ENCODE results near the gene PDE4C. TPM values are rescaled to one million over a fixed set of nuclear protein-coding genes. Genes with fewer than 3 reads are reported as not detected.
A peak's percentile ranks its signal among the peaks of the same experiment; 100 is the strongest.

PDE4C gene
- total and polyA plus RNA-seq, 2 experiments from 2014 or later = 0.10 to 0.43 TPM

- WGBS (ENCODE audit: low lambda C conversion rate, missing lambda C conversion rate) = 81% methylated on average over 7 of the region's 7 CpGs
These were observed 19.1 kb upstream of the PDE4C start for GRCh38 chr19:18245297-18245696.

DNA sequence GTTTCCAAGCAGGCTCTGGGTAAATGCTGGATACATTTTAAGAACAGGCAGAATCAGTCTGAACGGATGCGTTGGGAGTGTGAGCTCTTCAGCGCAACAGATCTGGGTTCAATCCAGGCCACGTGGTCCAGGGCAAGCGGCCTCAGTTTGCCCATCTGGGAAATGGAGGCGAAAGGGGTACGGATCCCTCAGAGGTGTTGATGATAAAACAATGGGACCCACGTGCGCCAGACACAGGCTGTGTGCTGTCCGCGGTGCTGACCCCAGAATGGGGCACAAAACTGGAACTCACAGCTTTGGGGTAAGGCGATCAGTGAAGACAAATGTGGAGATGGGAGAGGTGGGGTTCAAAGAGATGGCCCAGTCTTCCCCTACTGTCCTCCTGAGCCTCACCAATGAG is 13.1 kb upstream of the PDE4C start:
- no peaks in the 10 kb centered on the region for H3K9me3 ChIP-seq (ENCODE audit: low read depth)
- WGBS (ENCODE audit: low lambda C conversion rate, missing lambda C conversion rate) = 47% methylated on average over 12 of the region's 12 CpGs
- no peaks in the 10 kb centered on the region for H3K4me1 ChIP-seq (ENCODE audit: insufficient read depth)
- no peak for DNase-seq (ENCODE audit: low spot score)
- no peaks in the 10 kb centered on the region for H3K9me2 ChIP-seq (replicated peaks; ENCODE audit: insufficient read depth)
- TF ChIP-seq EZH2 (IDR thresholded peaks at IDR 0.05; ENCODE audit: borderline replicate concordance) = no peak
- TF ChIP-seq, protein P1, sequence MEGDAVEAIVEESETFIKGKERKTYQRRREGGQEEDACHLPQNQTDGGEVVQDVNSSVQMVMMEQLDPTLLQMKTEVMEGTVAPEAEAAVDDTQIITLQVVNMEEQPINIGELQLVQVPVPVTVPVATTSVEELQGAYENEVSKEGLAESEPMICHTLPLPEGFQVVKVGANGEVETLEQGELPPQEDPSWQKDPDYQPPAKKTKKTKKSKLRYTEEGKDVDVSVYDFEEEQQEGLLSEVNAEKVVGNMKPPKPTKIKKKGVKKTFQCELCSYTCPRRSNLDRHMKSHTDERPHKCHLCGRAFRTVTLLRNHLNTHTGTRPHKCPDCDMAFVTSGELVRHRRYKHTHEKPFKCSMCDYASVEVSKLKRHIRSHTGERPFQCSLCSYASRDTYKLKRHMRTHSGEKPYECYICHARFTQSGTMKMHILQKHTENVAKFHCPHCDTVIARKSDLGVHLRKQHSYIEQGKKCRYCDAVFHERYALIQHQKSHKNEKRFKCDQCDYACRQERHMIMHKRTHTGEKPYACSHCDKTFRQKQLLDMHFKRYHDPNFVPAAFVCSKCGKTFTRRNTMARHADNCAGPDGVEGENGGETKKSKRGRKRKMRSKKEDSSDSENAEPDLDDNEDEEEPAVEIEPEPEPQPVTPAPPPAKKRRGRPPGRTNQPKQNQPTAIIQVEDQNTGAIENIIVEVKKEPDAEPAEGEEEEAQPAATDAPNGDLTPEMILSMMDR (IDR thresholded peaks at IDR 0.05; ENCODE audit: poor library complexity) = no peak
- no peak for TF ChIP-seq EZH2phosphoT487 (IDR thresholded peaks at IDR 0.05; ENCODE audit: low read depth, severe bottlenecking, unreplicated experiment)
- no peak overlapping the region for H3K27ac ChIP-seq
- no peak overlapping the region for H2AFZ ChIP-seq
- H3K36me3 ChIP-seq (replicated peaks; ENCODE audit: insufficient read depth, low read depth) = no peaks in the 10 kb centered on the region
- H3K4me2 ChIP-seq = no peak overlapping the region
- H3K79me2 ChIP-seq = no peaks in the 10 kb centered on the region
- no peak overlapping the region for H3K4me3 ChIP-seq
- no peaks in the 10 kb centered on the region for H3K27me3 ChIP-seq
- no peaks in the 10 kb centered on the region for H4K20me1 ChIP-seq (ENCODE audit: insufficient read depth, poor library complexity, severe bottlenecking)

More at GRCh38 chr19:18245297-18245696, 19.1 kb upstream of the PDE4C start:
- Histone ChIP-seq H2AFZ (no peak overlapping the region), H3K4me2 (no peak overlapping the region), H3K36me3 (replicated peaks; ENCODE audit: insufficient read depth, low read depth) (no peaks in the 10 kb centered on the region), H3K9me2 (replicated peaks; ENCODE audit: insufficient read depth) (no peaks in the 10 kb centered on the region), H3K4me3 (no peak overlapping the region), H3K79me2 (no peaks in the 10 kb centered on the region), H4K20me1 (ENCODE audit: insufficient read depth, poor library complexity, severe bottlenecking) (no peaks in the 10 kb centered on the region), H3K27ac (no peak overlapping the region), H3K27me3 (no peaks in the 10 kb centered on the region), H3K4me1 (ENCODE audit: insufficient read depth) (peaks cover 2% of the 10 kb centered on the region), H3K9me3 (ENCODE audit: low read depth) (no peaks in the 10 kb centered on the region)
- no peak for DNase-seq (ENCODE audit: low spot score)
- no peak for TF ChIP-seq EZH2phosphoT487 (IDR thresholded peaks at IDR 0.05; ENCODE audit: low read depth, severe bottlenecking, unreplicated experiment)

- H3K4me1 ChIP-seq (ENCODE audit: insufficient read depth) = no peaks in the 10 kb centered on the region
- no peak overlapping the region for H3K4me3 ChIP-seq
- no peak overlapping the region for H3K4me2 ChIP-seq
- H3K27ac ChIP-seq = no peak overlapping the region
- TF ChIP-seq, protein P1 (IDR thresholded peaks at IDR 0.05; ENCODE audit: poor library complexity) = no peak
- TF ChIP-seq EZH2phosphoT487 (IDR thresholded peaks at IDR 0.05; ENCODE audit: low read depth, severe bottlenecking, unreplicated experiment) (no peak), EZH2 (IDR thresholded peaks at IDR 0.05; ENCODE audit: borderline replicate concordance) (no peak)
- no peak overlapping the region for H2AFZ ChIP-seq
- H3K79me2 ChIP-seq = no peaks in the 10 kb centered on the region
- 52% methylated on average over 6 of the region's 6 CpGs for WGBS (ENCODE audit: low lambda C conversion rate, missing lambda C conversion rate)
- no peaks in the 10 kb centered on the region for H3K9me2 ChIP-seq (replicated peaks; ENCODE audit: insufficient read depth)
- H3K36me3 ChIP-seq (replicated peaks; ENCODE audit: insufficient read depth, low read depth) = no peaks in the 10 kb centered on the region
- no peak for DNase-seq (ENCODE audit: low spot score)
- no peaks in the 10 kb centered on the region for H3K9me3 ChIP-seq (ENCODE audit: low read depth)
- peaks cover 4% of the 10 kb centered on the region for H3K27me3 ChIP-seq
- H4K20me1 ChIP-seq (ENCODE audit: insufficient read depth, poor library complexity, severe bottlenecking) = no peaks in the 10 kb centered on the region
These were observed 8.0 kb upstream of the PDE4C start for GRCh38 chr19:18234194-18234593.

DNA sequence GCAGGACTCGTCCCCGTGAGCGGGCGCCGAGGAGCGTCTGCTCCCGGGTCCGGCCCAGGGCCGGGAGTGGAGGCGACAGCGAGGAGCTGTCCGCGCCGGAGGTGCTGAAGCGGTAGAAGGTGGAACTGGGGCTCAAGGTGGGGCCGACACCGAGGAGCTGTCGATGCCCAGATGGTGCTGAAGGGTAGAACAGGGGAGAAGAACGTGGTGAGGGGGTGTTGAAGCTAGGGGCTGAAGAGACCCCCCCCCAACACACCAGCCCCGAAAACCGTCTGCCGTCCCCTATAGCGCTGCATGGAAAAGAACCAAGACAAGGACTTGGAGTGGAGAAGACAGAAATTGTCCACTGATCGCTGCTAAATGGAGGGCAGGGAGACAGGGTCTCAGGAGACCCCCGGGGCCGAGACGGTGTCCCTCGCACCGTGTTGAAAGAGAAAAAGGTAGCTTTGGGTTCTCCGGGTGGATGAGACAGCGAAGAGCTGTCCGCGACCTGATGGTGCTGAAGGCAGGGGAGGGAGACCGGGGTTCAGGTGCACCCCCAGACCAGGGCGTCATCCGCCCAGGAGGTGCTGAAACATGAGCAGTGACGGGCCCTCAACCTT is 7.1 kb upstream of the PDE4C start:
- H3K79me2 ChIP-seq = no peaks in the 10 kb centered on the region
- 26% methylated on average over 37 of the region's 37 CpGs for WGBS (ENCODE audit: low lambda C conversion rate, missing lambda C conversion rate)
- H3K36me3 ChIP-seq (replicated peaks; ENCODE audit: insufficient read depth, low read depth) = no peaks in the 10 kb centered on the region
- no peaks in the 10 kb centered on the region for H3K4me1 ChIP-seq (ENCODE audit: insufficient read depth)
- H3K9me3 ChIP-seq (ENCODE audit: low read depth) = no peaks in the 10 kb centered on the region
- peak overlapping the region; percentile 74 for H3K4me2 ChIP-seq
- H4K20me1 ChIP-seq (ENCODE audit: insufficient read depth, poor library complexity, severe bottlenecking) = no peaks in the 10 kb centered on the region
- peaks cover 4% of the 10 kb centered on the region for H3K27me3 ChIP-seq
- no peak overlapping the region for H3K4me3 ChIP-seq
- H3K9me2 ChIP-seq (replicated peaks; ENCODE audit: insufficient read depth) = no peaks in the 10 kb centered on the region
- TF ChIP-seq, protein P1 (IDR thresholded peaks at IDR 0.05; ENCODE audit: poor library complexity) = no peak
- no peak for TF ChIP-seq EZH2 (IDR thresholded peaks at IDR 0.05; ENCODE audit: borderline replicate concordance)
- no peak for TF ChIP-seq EZH2phosphoT487 (IDR thresholded peaks at IDR 0.05; ENCODE audit: low read depth, severe bottlenecking, unreplicated experiment)
- no peak overlapping the region for H3K27ac ChIP-seq
- DNase-seq (ENCODE audit: low spot score) = peak; percentile 88
- no peak overlapping the region for H2AFZ ChIP-seq

Data from hepatocyte (in vitro differentiated cells).